BLaER1 treated with 17β-estradiol and CSF1 and Interleukin-3, amounts not matched to agents 10 nM and 100 nM (cell line): ENCODE data around the gene CYREN.
"Not testable (repeated sequence)": the region's sequence is repeated elsewhere in the genome, so short reads cannot be mapped to it uniquely, and the experiment has no call there.

Experiments used
- H3K27ac ChIP-seq, 11 experiments: shearing (Covaris generic); formaldehyde crosslinking; 2 replicates each; pipeline ENCODE4 v1.8.1; 2022
- H3K27me3 ChIP-seq, 11 experiments: shearing (Covaris generic); formaldehyde crosslinking; 2 replicates each; pipeline ENCODE4 v1.8.1; 2022
- H3K36me3 ChIP-seq, 11 experiments: shearing (Covaris generic); formaldehyde crosslinking; 2 replicates each; pipeline ENCODE4 v1.8.1; 2022
- H3K4me1 ChIP-seq, 10 experiments: shearing (Covaris generic); formaldehyde crosslinking; 2 replicates each; pipeline ENCODE4 v1.8.1; 2022
- H3K4me2 ChIP-seq, 11 experiments: shearing (Covaris generic); formaldehyde crosslinking; 2 replicates each; pipeline ENCODE4 v1.8.1; 2022
- H3K4me3 ChIP-seq, 10 experiments: shearing (Covaris generic); formaldehyde crosslinking; 2 replicates each; pipeline ENCODE4 v1.8.1; 2022
- H3K9ac ChIP-seq, 11 experiments: shearing (Covaris generic); formaldehyde crosslinking; 2 replicates each; pipeline ENCODE4 v1.8.1; 2022
- H3K9me3 ChIP-seq, 11 experiments: shearing (Covaris generic); formaldehyde crosslinking; replicated peaks in 1 of 11; 2 replicates each; pipeline ENCODE4 v1.8.1; 2022
- H4K20me1 ChIP-seq, 11 experiments: shearing (Covaris generic); formaldehyde crosslinking; 2 replicates each; pipeline ENCODE4 v1.8.1; 2022
- Cebpa-rat ChIP-seq, 11 experiments: shearing (Covaris generic); IDR thresholded peaks; 2 replicates each; pipeline ENCODE4 v1.8.1; 2022

The CYREN gene

GRCh38 chr7:135170274-135170997 is at the start of gene CYREN:
TSS of gene CYREN (minus strand) at chr7:135170707. CDS start at chr7:135168922, 1,785 bp downstream.
- Histone ChIP-seq H4K20me1 (peaks cover 0 to 34% (median 12%) of the 10 kb centered on the region in 11 experiments; a peak in 9 of 22 replicates), H3K9me3 (0 out of 22 replicates have a peak, but pooled peaks cover 0 to 6% (median 0%) of the 10 kb centered on the region in 11 experiments), H3K9ac (peak within 1 kb of the TSS; percentile 88 to 100 (median 98)), H3K27me3 (no peaks in the 10 kb centered on the region), H3K4me2 (peak within 1 kb of the TSS; percentile 87 to 99 (median 94)), H3K27ac (peak within 1 kb of the TSS; percentile 88 to 100 (median 97)), H3K4me1 (peaks cover 28 to 48% (median 36%) of the 10 kb centered on the region in 10 experiments), H3K36me3 (peaks cover 31 to 37% (median 34%) of the 10 kb centered on the region in 11 experiments), H3K4me3 (peak within 1 kb of the TSS; percentile 66 to 97 (median 88))
- no peak for TF ChIP-seq Cebpa-rat (IDR thresholded peaks at IDR 0.05)

DNA sequence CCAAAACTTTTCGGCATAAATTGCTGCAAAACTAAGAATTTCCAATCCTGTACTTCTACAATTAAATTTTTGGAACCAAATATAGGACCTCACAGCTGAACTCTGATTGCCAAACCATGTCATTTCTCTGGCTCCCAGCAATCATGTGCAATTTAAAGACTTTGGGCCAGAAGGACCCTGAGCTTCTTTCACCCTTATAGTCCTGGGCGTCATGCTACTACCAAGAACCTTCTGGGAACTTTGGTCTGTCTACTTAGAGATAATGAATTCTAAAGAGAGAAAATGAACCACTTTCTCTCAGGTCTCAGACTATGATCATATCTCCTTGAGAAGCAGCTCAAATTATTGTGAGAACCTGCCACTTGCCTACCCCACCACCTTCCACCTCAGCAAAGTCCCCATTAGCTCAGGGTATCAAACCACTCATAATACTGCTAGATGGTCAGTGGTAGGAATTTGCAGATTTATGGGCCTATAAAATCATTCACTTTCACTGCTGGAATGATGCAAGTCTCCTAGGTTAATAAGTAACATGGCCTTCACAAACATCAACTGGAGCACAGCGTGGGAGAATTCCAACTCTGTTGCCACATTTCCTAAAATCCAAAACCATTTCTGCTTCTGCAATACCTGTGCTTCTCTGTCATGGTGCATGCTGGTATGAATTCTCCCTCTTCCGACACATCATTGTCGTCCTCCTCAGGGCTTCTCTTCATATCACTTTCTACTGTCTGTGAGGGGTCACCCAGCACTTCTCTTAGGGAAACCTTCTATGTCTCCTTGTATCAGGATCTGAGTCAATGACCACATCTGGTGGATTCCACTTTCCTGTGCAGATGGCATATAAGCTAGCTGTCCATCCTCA is 47.4 kb upstream of the CYREN start:
- no peak for TF ChIP-seq Cebpa-rat (IDR thresholded peaks at IDR 0.05)
- peaks cover 0 to 70% (median 0%) of the 10 kb centered on the region in 11 experiments; a peak in 5 of 22 replicates for H3K27me3 ChIP-seq
- no peaks in the 10 kb centered on the region for H3K36me3 ChIP-seq
- H3K4me2 ChIP-seq: no peak overlapping the region
- H3K4me1 ChIP-seq: no peaks in the 10 kb centered on the region
- no peak overlapping the region for H3K4me3 ChIP-seq
- peaks cover 0 to 25% (median 16%) of the 10 kb centered on the region in 11 experiments; a peak in 20 of 22 replicates for H3K9me3 ChIP-seq
- no peaks in the 10 kb centered on the region for H4K20me1 ChIP-seq
- H3K9ac ChIP-seq: no peak overlapping the region
- no peak overlapping the region for H3K27ac ChIP-seq

DNA sequence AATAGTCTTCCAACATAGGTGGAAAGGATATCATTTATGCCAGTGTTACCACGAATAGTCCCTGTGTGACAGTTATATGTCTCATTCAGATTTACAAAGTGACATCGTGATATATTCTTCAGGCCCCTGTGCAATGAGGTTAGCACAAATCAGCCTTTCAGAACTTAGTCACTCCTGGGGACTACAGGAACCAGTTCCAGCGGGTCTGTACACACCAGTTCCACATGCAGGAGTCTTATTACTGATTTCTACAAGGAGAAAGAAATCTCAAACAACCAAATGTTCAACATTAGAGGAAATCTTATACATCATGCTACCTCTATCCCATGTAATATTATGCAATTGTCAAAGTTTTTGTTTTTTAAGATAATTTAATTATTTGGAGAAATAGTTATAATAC is 45.2 kb upstream of the CYREN start:
- Histone ChIP-seq H3K4me2 (no peak overlapping the region), H3K4me3 (no peak overlapping the region), H4K20me1 (no peaks in the 10 kb centered on the region), H3K27me3 (peaks cover 0 to 49% (median 0%) of the 10 kb centered on the region in 11 experiments; a peak in 4 of 22 replicates), H3K27ac (no peak overlapping the region), H3K9ac (no peak overlapping the region), H3K9me3 (peaks cover 0 to 10% (median 6%) of the 10 kb centered on the region in 11 experiments; a peak in 16 of 22 replicates), H3K36me3 (no peaks in the 10 kb centered on the region), H3K4me1 (peaks cover 0 to 7% (median 6%) of the 10 kb centered on the region in 10 experiments; a peak in 16 of 20 replicates)
- no peak for TF ChIP-seq Cebpa-rat (IDR thresholded peaks at IDR 0.05)

DNA sequence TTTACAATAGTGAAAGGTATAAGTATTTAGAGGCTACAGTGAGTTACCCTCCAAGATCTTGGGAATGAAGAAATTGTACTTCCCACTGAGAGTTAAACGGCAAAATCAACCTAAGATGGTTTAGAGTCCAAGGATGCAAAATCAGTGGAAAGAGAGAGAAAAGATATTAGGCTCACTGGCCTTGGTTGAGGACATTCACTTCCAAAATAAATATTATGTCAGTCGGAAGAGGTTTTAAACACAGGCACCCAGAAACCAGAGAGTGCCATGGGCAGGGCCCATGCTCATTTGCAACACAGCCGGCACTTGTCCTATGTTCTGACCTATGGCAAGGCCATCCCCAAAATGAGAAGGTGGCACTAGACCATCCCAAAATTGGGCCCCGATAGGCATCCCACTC is 44.7 kb upstream of the CYREN start:
- peaks cover 0 to 4% (median 1%) of the 10 kb centered on the region in 11 experiments; a peak in 9 of 22 replicates for H3K9me3 ChIP-seq

GRCh38 chr7:135213831-135214230 is 43.3 kb upstream of the CYREN start:
- no peaks in the 10 kb centered on the region for H3K9me3 ChIP-seq
- H3K27ac ChIP-seq: no peak overlapping the region
- no peak overlapping the region for H3K9ac ChIP-seq
- TF ChIP-seq Cebpa-rat (IDR thresholded peaks at IDR 0.05): no peak
- peaks cover 0 to 30% (median 0%) of the 10 kb centered on the region in 11 experiments; a peak in 4 of 22 replicates for H3K27me3 ChIP-seq
- no peaks in the 10 kb centered on the region for H4K20me1 ChIP-seq
- no peak overlapping the region for H3K4me3 ChIP-seq
- no peaks in the 10 kb centered on the region for H3K36me3 ChIP-seq
- H3K4me1 ChIP-seq: peaks cover 18 to 25% (median 24%) of the 10 kb centered on the region in 10 experiments
- no peak overlapping the region for H3K4me2 ChIP-seq

More for the DNA sequence above, 44.7 kb upstream of the CYREN start:
- peaks cover 0 to 43% (median 0%) of the 10 kb centered on the region in 11 experiments; a peak in 4 of 22 replicates for H3K27me3 ChIP-seq
- no peak overlapping the region for H3K4me3 ChIP-seq
- H3K9ac ChIP-seq: no peak overlapping the region
- H3K4me1 ChIP-seq: peaks cover 5 to 12% (median 11%) of the 10 kb centered on the region in 10 experiments
- H4K20me1 ChIP-seq: no peaks in the 10 kb centered on the region
- H3K36me3 ChIP-seq: no peaks in the 10 kb centered on the region
- TF ChIP-seq Cebpa-rat (IDR thresholded peaks at IDR 0.05): no peak
- no peak overlapping the region for H3K27ac ChIP-seq
- no peak overlapping the region for H3K4me2 ChIP-seq

GRCh38 chr7:135211946-135212685 is 41.6 kb upstream of the CYREN start:
- Histone ChIP-seq H3K4me1 (peaks cover 35 to 43% (median 41%) of the 10 kb centered on the region in 10 experiments), H3K4me2 (peak overlapping the region; percentile 83 to 97 (median 88)), H3K27me3 (peaks cover 0 to 15% (median 0%) of the 10 kb centered on the region in 11 experiments; a peak in 4 of 22 replicates), H4K20me1 (peaks cover 0 to 13% (median 0%) of the 10 kb centered on the region in 11 experiments; a peak in 1 of 22 replicates), H3K4me3 (peak overlapping the region; percentile 71 to 94 (median 82)), H3K27ac (peak overlapping the region in 10 of 11 experiments; percentile 49 to 81 (median 70); a peak in 18 of 22 replicates), H3K9ac (peak overlapping the region; percentile 74 to 92 (median 85))
- H3K9me3 ChIP-seq, H3K36me3 ChIP-seq: not testable (repeated sequence)

- no peaks in the 10 kb centered on the region for H3K36me3 ChIP-seq
- no peaks in the 10 kb centered on the region for H3K9me3 ChIP-seq
- H3K4me3 ChIP-seq: peak within 1 kb of the TSS; percentile 71 to 94 (median 82)
- H3K4me1 ChIP-seq: peaks cover 43 to 50% (median 48%) of the 10 kb centered on the region in 10 experiments
- peaks cover 0 to 16% (median 0%) of the 10 kb centered on the region in 11 experiments; a peak in 1 of 22 replicates for H4K20me1 ChIP-seq
- peak within 1 kb of the TSS; percentile 69 to 90 (median 82) for H3K27ac ChIP-seq
- peak within 1 kb of the TSS; percentile 87 to 99 (median 93) for H3K4me2 ChIP-seq
- TF ChIP-seq Cebpa-rat (IDR thresholded peaks at IDR 0.05): no peak
- H3K9ac ChIP-seq: peak within 1 kb of the TSS; percentile 78 to 95 (median 87)
- peaks cover 0 to 15% (median 0%) of the 10 kb centered on the region in 11 experiments; a peak in 4 of 22 replicates for H3K27me3 ChIP-seq
Observed at GRCh38 chr7:135211179-135211945, 40.9 kb upstream of the CYREN start, which contains the start of gene WDR91. TSS of gene WDR91 (minus strand) at chr7:135211526. CDS start at chr7:135211502, 24 bp downstream.
